ENCODE measurements around the gene EPG5. TPM values are rescaled to one million over a fixed set of nuclear protein-coding genes. Genes with fewer than 3 reads are reported as not detected.
A peak's percentile ranks its signal among the peaks of the same experiment; 100 is the strongest.
"Not testable (repeated sequence)": the region's sequence is repeated elsewhere in the genome, so short reads cannot be mapped to it uniquely, and the experiment has no call there.

The EPG5 gene
- total and polyA plus RNA-seq, 2 donors (not counting 3 experiments of a cell fraction or from before 2014, with no cell fraction given), result 16.7 to 25.6 TPM

GRCh38 chr18:45850021-45850420, 117.1 kb downstream of the EPG5 start:
- intact Hi-C loops (cut with micrococcal nuclease) (no loop called here), dilution Hi-C loops (cut with MboI; ENCODE audit: extremely low pct_ligation_motif_present, low sequenced_read_pairs) (no loop called here)
- Histone ChIP-seq H3K9ac (replicated peaks; ENCODE audit: extremely low read depth, insufficient read depth, low read length) (no peak overlapping the region), H3K79me2 (ENCODE audit: control insufficient read depth, insufficient read depth, low read length) (no peaks in the 10 kb centered on the region), H3K4me1 (ENCODE audit: control insufficient read depth, extremely low read depth, insufficient read depth, low read length) (no peaks in the 10 kb centered on the region), H2AFZ (ENCODE audit: low read depth, low read length) (no peak overlapping the region), H3K27me3 (ENCODE audit: control insufficient read depth in 2 of 2, insufficient read depth in 2 of 2, low read length in 2 of 2) (no peaks in the 10 kb centered on the region), H3K4me2 (ENCODE audit: insufficient read depth, low read length) (no peak overlapping the region), H3K9me1 (replicated peaks; ENCODE audit: control insufficient read depth, extremely low read depth, insufficient read depth, low read length) (no peaks in the 10 kb centered on the region), H3K27ac (ENCODE audit: insufficient read depth, low read depth, low read length) (no peak overlapping the region), H3K4me3 (replicated peaks in 1 of 3; ENCODE audit: insufficient read depth in 1 of 3, low read depth in 1 of 3, low read length in 3 of 3) (no peak overlapping the region), H3K9me3 (replicated peaks; ENCODE audit: control insufficient read depth, insufficient read depth, low read length) (no peaks in the 10 kb centered on the region), H4K20me1 (replicated peaks; ENCODE audit: control insufficient read depth, extremely low read depth, insufficient read depth, low read length) (no peaks in the 10 kb centered on the region), H3K36me3 (ENCODE audit: control insufficient read depth in 2 of 2, extremely low read depth in 1 of 2, insufficient read depth in 2 of 2, low read length in 2 of 2) (peaks cover 0 to 18% of the 10 kb centered on the region in 2 experiments)
- ChIA-PET CTCF (interaction anchor here (0.7 to 2.1 kb wide), 7 partner anchors 10 to 162 kb away, joined by 3 to 14 read pairs (median 4); no protein-coding TSS in a partner anchor), POLR2A (no interaction called here)
- TF ChIP-seq GATA2 (IDR thresholded peaks at IDR 0.05; ENCODE audit: insufficient read depth, insufficient read length, low read depth, low read length) (no peak), MAX (IDR thresholded peaks at IDR 0.05; ENCODE audit: insufficient read depth, insufficient read length) (no peak), CTCF (IDR thresholded peaks at IDR 0.05; ENCODE audit: extremely low read depth in 1 of 2, insufficient read depth in 1 of 2, low read depth in 1 of 2, low read length in 2 of 2) (peak; percentile 8 to 20)
- BruUV-seq (replicated peaks), result no TSS peak
- DNase-seq (ENCODE audit: low read depth, low spot score), result no peak
- no peak for FAIRE-seq

- Histone ChIP-seq H3K4me3 (replicated peaks in 1 of 3; ENCODE audit: insufficient read depth in 1 of 3, low read depth in 1 of 3, low read length in 3 of 3) (no peak overlapping the region), H3K36me3 (ENCODE audit: control insufficient read depth in 2 of 2, extremely low read depth in 1 of 2, insufficient read depth in 2 of 2, low read length in 2 of 2) (peaks cover 0 to 18% of the 10 kb centered on the region in 2 experiments), H4K20me1 (replicated peaks; ENCODE audit: control insufficient read depth, extremely low read depth, insufficient read depth, low read length) (no peaks in the 10 kb centered on the region), H3K9ac (replicated peaks; ENCODE audit: extremely low read depth, insufficient read depth, low read length) (no peak overlapping the region), H3K4me2 (ENCODE audit: insufficient read depth, low read length) (no peak overlapping the region), H3K4me1 (ENCODE audit: control insufficient read depth, extremely low read depth, insufficient read depth, low read length) (no peaks in the 10 kb centered on the region), H3K9me3 (replicated peaks; ENCODE audit: control insufficient read depth, insufficient read depth, low read length) (no peaks in the 10 kb centered on the region), H3K9me1 (replicated peaks; ENCODE audit: control insufficient read depth, extremely low read depth, insufficient read depth, low read length) (no peaks in the 10 kb centered on the region), H2AFZ (ENCODE audit: low read depth, low read length) (no peak overlapping the region), H3K27me3 (ENCODE audit: control insufficient read depth in 2 of 2, insufficient read depth in 2 of 2, low read length in 2 of 2) (no peaks in the 10 kb centered on the region), H3K27ac (ENCODE audit: insufficient read depth, low read depth, low read length) (no peak overlapping the region), H3K79me2 (ENCODE audit: control insufficient read depth, insufficient read depth, low read length) (no peaks in the 10 kb centered on the region)
- TF ChIP-seq EZH2 (IDR thresholded peaks at IDR 0.05; ENCODE audit: borderline replicate concordance, low read depth, low read length, severe bottlenecking) (no peak), POLR2AphosphoS5 (IDR thresholded peaks at IDR 0.05; ENCODE audit: insufficient read depth, low read depth, low read length) (no peak), GATA2 (IDR thresholded peaks at IDR 0.05; ENCODE audit: insufficient read depth, insufficient read length, low read depth, low read length) (no peak), POLR2A (IDR thresholded peaks at IDR 0.05; ENCODE audit: low read depth, low read length) (no peak), MYC (IDR thresholded peaks at IDR 0.05; ENCODE audit: low read depth, low read length) (no peak), FOS (IDR thresholded peaks at IDR 0.05; ENCODE audit: borderline replicate concordance, insufficient read depth, low read length) (no peak)
- ChIA-PET POLR2A (no interaction called here), CTCF (interaction anchor here (1.0 to 2.1 kb wide), 3 partner anchors 10 to 127 kb away, joined by 3 to 14 read pairs (median 10); no protein-coding TSS in a partner anchor)
- dilution Hi-C loops (cut with MboI; ENCODE audit: extremely low pct_ligation_motif_present, low sequenced_read_pairs) (no loop called here), intact Hi-C loops (cut with micrococcal nuclease) (no loop called here)
- DNase-seq (ENCODE audit: low read depth, low spot score), result no peak
- BruUV-seq (replicated peaks), result no TSS peak
- no peak for FAIRE-seq
Observed at GRCh38 chr18:45849529-45849928, 117.6 kb downstream of the EPG5 start.

GRCh38 chr18:45848643-45849042, 118.5 kb downstream of the EPG5 start:
- H4K20me1 ChIP-seq (replicated peaks; ENCODE audit: control insufficient read depth, extremely low read depth, insufficient read depth, low read length); POLR2A ChIA-PET; H3K4me3 ChIP-seq (replicated peaks in 1 of 3; ENCODE audit: insufficient read depth in 1 of 3, low read depth in 1 of 3, low read length in 3 of 3); dilution Hi-C loops (cut with MboI; ENCODE audit: extremely low pct_ligation_motif_present, low sequenced_read_pairs); H3K9me1 ChIP-seq (replicated peaks; ENCODE audit: control insufficient read depth, extremely low read depth, insufficient read depth, low read length); H3K9me3 ChIP-seq (replicated peaks; ENCODE audit: control insufficient read depth, insufficient read depth, low read length); H3K79me2 ChIP-seq (ENCODE audit: control insufficient read depth, insufficient read depth, low read length); H3K27me3 ChIP-seq (ENCODE audit: control insufficient read depth in 2 of 2, insufficient read depth in 2 of 2, low read length in 2 of 2); H3K27ac ChIP-seq (ENCODE audit: insufficient read depth, low read depth, low read length); H3K4me2 ChIP-seq (ENCODE audit: insufficient read depth, low read length); BruUV-seq (replicated peaks); intact Hi-C loops (cut with micrococcal nuclease); H3K9ac ChIP-seq (replicated peaks; ENCODE audit: extremely low read depth, insufficient read depth, low read length); DNase-seq (ENCODE audit: low read depth, low spot score); H3K4me1 ChIP-seq (ENCODE audit: control insufficient read depth, extremely low read depth, insufficient read depth, low read length); H2AFZ ChIP-seq (ENCODE audit: low read depth, low read length); FAIRE-seq: not testable (repeated sequence)
- CTCF ChIA-PET, result interaction anchor here (0.6 to 1.9 kb wide), 4 partner anchors 9 to 183 kb away, joined by 3 to 7 read pairs (median 4); no protein-coding TSS in a partner anchor
- peaks cover 0 to 14% of the 10 kb centered on the region in 2 experiments for H3K36me3 ChIP-seq (ENCODE audit: control insufficient read depth in 2 of 2, extremely low read depth in 1 of 2, insufficient read depth in 2 of 2, low read length in 2 of 2)
